GM21786 (cell line): ENCODE results near the gene ZC2HC1B.

Experiments used
- ATAC-seq: cut with Tn5 transposase; IDR thresholded peaks from one replicate; pipeline ENCODE4 v1.9.1; 2021; ENCODE audit not compliant: unreplicated experiment

The ZC2HC1B gene

GRCh38 chr6:143961066-143961465 is 96.8 kb downstream of the ZC2HC1B start:
- no peak for ATAC-seq

DNA sequence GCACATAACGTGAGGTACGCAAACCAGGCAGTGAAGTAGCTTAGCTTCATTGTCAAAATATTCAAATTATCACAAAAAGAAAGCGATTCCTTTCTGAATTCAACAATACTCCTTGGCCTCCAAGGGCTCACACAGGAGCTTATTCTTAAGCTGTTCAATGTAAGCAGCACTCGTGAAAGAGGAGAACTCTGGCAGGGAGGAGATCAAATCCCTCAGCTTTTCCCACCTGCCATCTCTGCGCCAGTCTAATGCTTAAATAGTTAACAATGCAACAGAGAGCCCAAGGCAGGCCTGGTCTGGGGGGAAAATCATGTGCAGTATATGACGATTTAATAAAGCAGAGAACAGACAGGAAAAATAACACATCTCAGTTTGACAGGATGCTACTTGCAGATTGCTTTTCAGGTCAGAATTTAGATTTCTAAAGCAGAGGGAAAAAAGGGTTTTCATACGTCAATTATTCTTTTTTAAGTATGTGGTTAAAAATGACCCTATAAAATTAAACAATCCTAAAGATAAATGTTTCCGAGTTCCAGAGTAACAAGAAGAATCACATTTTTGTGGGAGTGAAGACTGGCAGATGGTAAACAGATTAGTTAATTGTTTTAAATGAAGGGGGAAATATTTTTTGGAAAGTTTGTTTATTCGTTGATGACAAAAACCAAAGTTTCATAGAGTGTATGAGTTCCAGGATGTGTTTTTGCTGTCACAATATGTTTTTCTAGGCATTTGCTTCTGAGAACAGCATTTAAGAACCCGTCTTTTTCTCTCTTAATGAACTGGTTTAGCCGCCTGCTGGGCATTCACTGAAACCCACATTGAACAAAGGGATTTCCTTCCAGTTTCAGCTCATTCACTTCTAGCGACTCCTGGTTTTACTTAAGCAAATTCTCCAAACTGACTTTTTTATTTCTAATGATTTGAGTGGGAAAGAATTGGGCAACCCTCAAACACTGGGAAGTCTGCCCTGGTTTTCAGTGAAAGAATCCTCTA is 97.9 kb downstream of the ZC2HC1B start:
- no peak for ATAC-seq

- no peak for ATAC-seq
These were observed 99.1 kb downstream of the ZC2HC1B start for GRCh38 chr6:143963158-143963919.

- no peak for ATAC-seq
These were observed 100.4 kb downstream of the ZC2HC1B start for GRCh38 chr6:143964674-143965081.

- ATAC-seq: no peak
These were observed 101.4 kb downstream of the ZC2HC1B start for GRCh38 chr6:143965503-143966171.

GRCh38 chr6:143966312-143966711 is 102.0 kb downstream of the ZC2HC1B start:
- no peak for ATAC-seq

DNA sequence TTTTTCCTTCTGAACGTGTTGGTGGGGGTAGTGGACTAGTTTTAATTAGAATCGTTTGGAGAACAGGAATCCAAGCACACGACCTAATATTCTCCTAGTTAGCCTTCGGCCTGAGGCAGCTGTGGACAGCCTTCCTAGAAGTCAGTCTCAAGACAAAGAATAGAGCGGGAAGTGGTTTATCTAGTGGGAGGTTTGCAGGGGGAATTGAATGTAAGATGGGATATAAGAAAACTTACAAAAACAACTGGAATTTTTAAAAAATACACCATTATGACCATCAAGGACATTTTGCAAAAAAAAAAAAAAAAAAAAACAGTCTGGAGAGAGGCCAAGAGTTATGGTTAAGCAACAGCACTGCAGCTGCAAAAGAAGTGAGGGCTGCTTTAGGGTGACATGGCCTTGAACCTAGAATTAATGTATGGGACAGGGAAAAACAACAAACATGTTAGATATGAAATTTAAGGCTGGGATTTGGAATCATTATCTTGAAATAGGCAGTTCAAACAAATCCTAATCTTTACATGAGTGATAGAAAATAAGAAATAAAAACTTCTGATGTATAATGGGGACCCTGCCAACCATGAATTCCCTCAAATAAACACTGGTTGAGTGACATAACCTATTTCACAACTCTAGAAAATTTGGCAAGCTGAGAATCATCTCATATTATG is 103.6 kb downstream of the ZC2HC1B start:
- no peak for ATAC-seq

GRCh38 chr6:143969077-143969476 is 104.8 kb downstream of the ZC2HC1B start:
- no peak for ATAC-seq

DNA sequence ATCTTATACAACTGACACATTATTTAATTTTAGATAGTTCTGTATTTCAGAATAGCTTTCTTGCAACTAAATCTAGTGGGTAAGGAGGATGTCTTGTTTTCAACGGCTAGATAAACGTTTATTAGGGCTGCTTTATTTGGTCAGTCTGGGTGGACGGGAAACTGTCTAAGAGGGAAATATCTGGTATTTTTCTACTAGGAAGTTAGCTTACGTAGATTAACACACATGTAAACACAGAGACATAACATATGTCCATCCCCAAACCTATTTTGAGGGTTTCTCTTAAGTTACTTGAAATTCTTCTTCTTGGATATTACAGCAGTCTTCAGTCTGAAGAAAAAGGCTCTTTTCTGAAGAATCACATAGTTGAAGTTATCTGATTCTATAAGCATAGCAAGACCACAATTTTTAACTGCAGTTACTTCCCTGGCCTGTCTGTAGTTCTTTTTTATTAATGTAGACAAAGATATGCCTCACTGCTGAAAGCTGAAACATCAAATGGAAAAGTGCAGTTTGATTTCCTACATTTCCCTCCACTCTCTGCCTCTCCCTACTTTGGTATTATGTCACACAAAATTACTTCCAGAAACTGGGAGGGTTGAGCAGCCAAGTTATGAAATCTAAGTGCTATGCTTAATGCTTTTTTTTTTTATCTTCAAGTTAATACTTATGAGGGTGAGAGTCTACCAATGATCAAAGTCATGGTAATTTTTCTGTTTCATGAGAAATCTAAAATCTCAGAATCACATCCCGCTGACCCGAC is 106.4 kb downstream of the ZC2HC1B start:
- no peak for ATAC-seq

GRCh38 chr6:143971482-143972205 is 107.4 kb downstream of the ZC2HC1B start:
- no peak for ATAC-seq

DNA sequence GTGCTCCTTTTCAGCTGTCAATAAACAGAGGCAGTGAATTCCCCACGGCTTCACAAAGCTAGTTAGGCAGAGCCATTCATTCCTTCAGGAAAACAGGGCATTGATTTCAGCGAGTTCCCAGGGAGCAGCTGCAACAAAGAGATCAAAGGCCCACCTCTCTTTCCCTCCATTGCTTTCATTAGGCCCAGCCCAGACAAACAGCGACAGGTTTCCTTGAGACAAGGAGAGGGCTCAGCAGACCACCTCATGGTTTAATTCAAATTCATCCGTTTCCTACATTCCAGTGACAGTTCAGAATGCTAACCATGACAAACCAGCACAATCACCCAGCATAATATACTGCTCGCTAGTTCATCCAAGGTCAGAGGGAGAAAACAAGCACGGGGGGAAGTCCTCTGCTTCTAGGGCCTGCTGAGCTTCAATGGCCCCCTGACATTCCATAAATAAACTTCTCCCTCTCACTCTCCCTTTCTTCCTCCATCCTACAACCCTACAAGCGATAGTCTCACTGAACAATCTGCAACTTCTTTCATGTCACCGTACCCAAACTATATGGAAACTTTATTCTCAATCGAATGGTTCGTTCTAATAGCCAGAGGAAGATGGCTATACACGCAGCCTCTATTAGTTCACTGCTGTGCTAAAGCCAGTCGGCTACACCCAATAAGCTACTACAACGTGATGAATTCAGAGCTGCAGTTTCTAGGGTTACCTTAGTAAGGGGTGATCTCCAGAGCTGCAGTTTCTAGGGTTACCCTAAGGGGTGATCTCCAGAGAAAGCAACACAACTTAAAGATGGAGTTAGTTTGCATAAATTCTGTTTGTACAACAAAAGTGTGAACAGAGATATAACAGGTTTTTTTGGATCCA is 109.1 kb downstream of the ZC2HC1B start:
- ATAC-seq: no peak

GRCh38 chr6:143974089-143974488 is 109.8 kb downstream of the ZC2HC1B start:
- no peak for ATAC-seq

DNA sequence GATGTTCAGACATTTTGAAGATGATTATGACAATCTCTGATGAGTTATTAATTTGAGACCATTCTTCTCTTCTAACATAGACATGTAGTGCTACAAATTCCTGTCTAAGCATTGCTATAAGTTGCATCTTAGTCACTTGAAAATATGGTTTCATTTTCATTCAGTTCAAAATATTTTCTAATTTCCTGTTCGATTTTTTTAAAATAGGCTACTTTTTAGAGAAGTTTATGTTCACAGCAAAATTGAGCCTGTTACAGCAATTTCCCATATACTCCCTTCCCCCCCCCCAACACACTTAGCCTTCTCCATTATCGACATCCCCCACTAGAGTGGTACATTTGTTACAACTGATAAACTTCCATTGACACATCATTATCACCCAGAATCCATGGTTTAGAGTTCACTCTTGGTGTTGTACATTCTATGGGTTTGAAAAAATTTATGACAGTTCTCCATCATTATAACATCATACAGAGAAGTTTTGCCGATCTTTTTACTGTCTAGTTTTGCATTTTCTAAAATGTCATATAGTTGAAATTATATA is 112.6 kb downstream of the ZC2HC1B start:
- no peak for ATAC-seq

GRCh38 chr6:143980921-143981320 is 116.6 kb downstream of the ZC2HC1B start:
- ATAC-seq: no peak

- no peak for ATAC-seq
These were observed 118.7 kb downstream of the ZC2HC1B start for GRCh38 chr6:143982968-143983367.

DNA sequence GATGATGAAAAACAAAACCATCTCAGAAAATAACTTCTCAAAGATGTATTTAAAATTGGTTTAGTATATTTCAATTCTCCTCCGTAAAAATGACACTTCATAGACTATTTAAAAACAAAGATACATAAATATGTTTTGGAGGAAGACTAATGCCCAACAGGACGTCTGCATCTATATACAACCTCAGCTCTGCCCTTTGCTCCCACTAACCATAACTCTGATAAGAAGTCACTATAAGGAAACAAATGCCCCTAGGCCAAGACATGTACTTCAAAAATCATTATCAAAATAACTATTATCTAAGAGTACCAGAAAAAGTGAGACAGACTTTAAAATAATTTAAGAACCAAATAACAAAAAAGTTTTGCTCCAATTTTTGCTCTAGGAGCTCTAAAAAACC is 120.4 kb downstream of the ZC2HC1B start:
- ATAC-seq: no peak

DNA sequence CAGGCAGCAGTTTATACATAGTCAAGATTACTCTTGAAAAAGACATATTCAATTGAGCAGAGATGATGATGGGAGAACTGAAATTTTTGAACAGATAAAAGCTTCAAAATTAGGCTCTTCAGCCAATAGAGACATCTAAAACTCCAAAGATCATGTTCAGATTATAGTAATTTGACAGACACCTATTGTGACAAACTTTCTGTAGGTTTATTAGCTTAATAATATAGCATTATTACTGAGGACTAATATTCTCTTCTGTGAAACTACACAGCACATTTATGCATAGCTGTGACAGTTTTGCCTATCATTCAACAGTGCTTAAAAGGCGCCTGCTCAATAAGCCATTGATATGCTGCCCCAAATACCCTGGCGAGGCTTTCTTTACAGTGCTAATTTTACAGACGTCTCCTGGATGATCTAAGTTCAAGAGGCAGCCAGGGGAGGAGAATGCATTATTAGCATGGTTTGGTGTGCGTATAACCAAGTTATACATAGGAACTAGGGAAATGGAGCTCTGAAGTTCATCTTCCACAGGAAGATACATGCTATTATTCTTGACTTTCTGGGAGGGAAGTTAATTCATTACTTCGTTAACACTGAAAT is 122.3 kb downstream of the ZC2HC1B start:
- no peak for ATAC-seq
